IPS-NIHi11 (cell line): ENCODE results near the gene TNIP1.

ENCODE experiments used
- DNase-seq: peaks from one replicate; pipeline ENCODE4 v3.0.0; 2012; ENCODE audit warnings: mixed read lengths, low spot score

Gene TNIP1

DNA sequence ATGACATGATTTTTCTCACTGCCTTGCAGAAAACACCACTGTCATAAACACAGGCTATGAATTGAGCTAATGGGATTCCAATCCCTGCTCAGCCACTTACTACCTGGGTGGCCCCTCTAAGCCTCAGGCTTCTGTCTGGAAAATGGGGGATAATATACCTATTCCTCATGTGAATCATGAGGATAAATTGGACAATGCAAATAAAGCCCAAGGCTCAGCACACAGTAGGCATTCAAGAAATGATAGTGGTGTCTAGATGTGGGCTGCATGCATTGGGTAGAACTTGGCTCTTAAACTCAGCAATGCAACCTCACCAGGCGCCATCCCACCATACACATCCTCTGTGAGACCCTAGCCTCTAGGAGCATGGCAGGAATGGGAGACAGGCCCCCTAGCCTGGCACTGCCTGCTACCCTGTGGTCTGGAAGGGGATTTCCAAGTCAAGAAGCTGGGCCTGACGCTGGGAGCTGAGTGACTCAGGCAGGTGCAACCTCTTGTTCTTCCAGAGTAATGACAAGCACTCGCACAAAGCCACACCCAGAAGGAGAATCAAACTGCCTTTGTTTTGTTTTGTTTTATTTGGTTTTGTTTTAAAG, 2.3 kb upstream of the TNIP1 start:
- no peak for DNase-seq

DNA sequence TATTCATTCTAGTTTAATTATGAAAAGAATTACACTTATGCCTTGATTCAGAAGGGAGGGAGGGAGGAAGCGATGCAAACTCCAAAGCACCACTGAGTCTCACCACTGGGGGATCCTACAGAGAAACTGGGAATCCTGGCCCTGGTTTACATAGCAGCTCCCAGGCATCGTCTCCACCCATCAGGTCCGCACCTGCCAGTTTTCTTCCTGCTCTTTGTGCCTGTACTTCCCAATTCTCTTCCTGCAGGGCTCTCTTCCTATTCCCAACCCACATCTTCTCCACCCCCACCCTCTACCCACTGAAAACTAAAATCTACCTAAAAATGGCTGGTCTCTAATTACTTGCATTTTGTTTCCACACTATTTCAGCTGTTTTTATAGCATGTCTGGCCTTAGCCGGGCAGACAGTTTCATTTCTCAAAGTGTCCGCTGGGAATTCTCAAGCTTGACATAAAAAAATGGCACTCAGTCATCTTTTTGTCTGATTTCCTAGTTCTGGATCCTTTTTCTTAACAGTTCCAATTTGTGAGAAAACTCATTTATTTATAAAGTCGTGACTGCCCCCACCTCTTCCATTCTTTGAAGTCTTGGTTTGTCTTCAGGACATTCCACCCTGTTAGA, 1.6 kb upstream of the TNIP1 start:
- DNase-seq: peak; percentile 64

DNA sequence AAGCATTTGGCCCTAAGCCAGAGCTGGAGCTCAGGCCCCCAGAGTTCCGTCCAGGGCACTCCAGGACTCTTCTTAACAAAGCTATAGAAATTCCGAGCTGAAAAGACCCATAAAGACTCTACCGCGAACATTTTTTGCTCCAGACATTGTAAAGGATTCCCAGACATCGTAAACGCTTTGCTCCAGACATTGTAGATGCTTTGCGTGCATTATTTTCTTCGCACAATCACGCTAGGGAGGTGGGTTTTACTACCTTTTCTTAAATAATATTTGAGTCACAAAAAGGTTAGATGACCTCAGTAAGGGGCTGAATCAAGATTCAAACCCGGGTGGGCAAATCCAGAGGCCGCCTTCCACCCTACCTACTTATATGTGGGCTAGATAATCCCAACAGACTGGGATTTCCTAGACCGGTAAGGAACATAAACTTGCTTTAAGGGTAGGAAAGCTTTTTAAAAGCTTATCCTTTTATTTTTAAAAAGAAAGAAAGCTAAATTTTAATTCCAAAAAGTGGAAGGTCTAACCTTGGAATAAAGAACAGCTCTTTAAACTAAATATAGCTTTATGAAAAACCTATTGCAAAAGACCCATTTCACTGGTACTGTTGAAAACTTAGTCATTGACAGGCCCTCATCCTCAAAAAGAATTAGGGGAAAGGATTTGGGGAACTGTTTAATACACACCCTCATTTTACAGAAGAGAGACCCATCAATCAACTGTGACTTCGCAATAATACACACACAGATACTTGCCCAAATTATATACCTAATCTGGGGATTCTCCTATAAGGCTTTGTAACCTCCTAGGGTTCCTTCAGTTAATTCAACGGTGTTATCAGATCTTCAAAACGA, 822 bp upstream of the TNIP1 start:
- DNase-seq: no peak

DNA sequence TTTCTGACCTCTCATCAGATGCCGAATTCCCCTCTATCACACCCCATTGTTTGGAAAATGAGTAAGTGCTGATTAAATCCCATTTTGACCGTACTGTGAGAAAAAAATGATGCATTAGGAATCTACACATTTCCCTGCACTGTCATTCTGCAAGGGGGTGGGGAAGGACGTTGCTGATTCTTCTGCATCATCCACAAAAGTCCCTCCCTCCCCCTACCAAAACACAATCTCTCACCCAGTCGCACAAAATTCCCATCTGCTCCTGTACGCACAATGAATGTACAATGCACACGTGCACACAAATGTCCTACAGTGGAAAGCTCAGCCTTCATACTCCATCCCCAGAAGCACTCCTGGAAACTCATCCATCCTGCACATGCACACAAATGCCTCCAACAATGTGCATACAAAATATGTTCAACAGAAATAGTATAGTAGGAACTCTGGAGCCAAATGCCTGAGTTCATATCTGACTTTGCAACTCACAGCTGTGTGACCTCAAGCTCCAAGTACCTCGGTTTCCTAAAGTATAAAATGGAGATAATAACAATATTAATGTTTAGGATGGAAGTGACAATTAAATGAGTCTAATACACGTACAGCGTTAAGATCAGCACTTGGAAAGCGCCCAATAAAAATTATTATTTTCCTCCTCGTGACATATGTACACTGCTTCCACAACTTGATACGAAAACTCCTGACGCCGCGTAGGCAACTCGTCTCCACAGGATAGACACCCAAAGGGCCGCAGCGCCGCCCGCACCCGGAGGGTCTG, 809 bp downstream of the TNIP1 start:
- no peak for DNase-seq

DNA sequence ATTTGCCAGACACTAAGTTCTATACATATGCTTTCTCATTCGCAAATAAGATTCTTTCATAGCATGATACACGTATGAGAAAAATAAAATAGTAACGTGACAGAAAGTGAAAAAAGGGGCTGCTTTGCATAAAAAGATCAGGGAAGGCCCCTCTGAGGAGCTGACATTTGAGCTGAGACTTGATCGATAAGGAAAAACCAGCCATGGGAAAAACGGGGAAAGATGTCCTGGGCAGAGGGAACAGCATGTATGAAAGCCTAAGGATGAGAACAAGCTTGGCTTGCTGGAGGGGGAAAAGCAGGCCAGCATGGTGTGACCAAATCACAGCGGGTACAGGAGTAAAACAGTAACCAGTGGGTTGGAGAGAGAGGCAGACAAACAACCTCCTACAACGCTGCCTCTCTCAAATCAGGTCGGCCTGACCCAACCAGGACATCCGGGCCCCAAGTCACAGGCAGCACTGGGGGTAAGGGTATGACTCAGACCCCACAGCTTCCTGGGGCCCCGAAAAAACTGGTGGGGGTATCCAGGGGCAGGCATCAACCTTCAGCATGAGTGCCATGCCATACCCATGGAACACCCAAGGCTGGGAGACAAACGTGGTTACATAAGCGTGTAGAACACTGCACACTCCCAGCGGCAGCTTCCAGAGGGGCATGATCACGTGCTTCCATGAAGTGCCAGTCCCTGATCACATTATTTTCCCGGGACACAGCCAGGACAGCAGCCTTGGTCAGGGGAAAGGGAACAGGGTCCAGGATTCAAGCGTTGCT, 2.2 kb downstream of the TNIP1 start:
- DNase-seq: no peak

DNA sequence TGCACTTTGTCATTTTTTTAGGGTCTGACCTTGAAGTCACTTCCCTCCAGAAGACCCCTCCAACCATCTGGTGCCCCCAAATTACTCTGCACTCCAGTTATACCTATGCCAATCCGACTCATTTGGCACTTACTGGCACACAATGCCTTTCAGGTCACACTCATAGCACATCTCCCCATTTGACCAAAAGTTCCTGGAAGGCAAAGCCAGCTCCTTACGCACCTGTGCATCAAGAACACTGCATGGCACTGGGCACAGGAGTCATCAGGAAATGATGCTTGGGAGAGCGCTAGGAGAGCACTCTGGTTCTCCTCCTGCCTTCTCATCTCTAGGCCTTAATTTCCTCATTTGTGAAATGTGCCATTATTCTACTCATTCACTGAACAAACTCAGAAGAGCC, 2.9 kb downstream of the TNIP1 start:
- DNase-seq: no peak

DNA sequence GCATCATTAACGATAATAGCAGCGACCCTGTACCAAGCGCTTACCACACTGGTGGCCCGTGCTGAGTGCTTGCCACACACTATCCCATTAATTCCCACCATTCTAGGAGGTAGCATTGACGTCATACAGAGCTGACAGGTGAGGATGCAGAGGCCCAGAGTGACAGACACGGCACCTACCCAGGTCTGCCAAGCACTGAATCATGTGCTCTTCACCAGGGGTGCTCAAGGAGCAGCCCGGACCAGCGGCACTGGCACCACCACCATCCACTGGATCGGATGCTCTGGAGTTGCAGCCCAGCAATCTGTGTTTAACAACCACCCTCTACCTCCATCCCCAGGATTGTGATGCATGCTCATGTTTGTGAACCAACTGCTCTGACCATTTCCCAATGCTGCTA, 3.4 kb downstream of the TNIP1 start:
- no peak for DNase-seq

DNA sequence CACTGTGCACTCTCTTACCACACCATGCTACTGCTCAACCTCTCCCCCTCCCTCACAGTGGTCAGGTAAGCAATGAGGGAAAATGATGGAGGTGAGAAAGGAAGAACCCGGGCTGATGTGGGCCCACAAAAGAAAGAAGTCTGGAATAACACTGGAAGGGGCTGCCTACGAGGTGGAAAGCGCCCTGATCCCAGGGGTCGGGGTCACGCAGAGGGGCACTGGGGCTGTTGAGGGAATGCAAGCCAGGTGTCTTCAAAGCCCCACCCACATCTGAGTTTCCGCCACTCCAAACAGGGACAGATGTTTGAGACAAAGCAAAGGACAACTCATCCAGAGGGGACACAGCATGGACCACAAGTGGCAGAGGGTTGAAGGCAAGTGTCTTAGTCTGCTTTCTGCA, 4.2 kb downstream of the TNIP1 start:
- DNase-seq: no peak

DNA sequence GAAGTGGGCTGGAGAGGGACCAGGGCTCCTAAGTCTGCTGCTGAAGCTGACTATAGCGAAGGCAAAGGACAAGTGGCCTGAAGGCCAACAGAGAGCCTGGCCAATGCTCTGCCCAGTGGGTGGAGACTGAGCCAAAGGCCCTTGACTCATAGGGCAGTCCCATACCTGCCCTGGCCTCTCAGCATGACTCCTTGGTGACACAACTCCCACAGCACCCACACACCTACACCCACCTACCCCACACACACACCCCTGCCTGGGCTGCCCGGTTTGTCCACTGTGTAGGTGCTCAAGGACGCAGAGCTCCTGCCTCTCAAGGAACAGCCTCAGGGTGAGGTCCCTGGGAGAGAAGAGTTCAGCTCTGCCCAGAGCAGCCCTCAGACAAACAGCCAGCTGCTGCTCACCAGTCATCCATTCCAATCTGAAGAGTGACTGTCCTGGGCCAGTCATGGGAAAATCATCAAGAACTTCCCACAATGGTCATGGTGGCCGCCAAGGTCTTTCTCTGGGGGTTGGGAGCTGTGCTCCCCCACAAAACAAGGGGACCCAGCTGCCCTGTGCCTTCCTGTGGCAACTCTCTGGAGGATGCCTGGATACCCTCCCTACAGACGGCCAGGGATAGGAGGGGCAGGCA, 5.0 kb downstream of the TNIP1 start:
- DNase-seq: no peak

DNA sequence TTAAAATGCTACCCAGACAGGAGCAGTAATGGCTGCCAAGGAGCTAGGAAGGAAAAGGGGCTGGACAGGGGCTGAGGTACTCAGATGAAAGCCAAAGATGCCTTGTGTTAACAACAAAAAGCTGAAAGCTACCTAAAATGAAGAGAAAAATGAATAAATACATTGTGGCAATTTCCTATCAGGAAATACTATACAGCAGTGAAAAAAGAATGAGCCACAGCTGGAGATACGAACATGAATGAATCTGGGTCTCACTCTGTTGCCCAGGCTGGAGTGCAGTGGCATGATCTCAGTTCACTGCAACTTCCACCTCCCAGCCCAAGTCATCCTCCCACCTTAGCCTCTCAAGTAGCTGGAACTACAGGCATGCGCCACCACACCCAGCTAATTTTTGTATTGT, 6.3 kb downstream of the TNIP1 start:
- no peak for DNase-seq

DNA sequence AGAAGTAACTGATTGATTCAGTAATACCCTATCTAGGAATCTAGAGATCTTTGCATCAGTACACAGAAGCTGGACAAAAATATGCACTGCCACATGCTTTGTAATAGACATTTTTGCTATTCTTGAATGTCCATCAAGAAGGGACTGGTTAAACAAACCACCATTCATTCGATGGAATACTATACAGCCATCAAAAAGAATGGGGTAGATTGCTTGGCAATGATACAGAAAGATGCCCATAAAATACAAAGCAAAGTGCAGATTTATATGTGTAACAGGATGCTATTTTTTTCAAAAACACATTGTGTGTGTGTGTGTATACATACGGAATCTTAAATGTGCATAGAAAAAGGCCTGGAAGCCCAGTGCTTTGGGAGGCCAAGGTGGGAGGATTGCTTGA, 7.6 kb downstream of the TNIP1 start:
- no peak for DNase-seq

DNA sequence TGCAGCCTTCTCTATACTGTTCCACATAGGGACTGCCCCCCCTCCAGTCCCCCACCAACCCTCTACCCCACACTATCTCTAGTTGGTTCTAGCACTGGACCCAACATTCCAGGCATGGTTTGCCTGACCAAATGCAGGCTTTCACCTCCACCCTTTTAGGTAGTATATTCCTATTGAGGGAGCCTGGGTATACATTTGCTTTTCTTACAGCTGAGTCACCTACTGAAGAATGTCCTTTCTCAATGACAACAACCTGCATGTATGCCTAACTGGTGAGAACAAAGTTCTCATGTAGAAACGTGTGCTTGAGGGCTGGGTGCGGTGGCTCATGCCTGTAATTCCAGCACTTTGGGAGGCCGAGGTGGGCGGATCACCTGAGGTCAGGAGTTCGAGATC, 8.2 kb downstream of the TNIP1 start:
- DNase-seq: no peak

DNA sequence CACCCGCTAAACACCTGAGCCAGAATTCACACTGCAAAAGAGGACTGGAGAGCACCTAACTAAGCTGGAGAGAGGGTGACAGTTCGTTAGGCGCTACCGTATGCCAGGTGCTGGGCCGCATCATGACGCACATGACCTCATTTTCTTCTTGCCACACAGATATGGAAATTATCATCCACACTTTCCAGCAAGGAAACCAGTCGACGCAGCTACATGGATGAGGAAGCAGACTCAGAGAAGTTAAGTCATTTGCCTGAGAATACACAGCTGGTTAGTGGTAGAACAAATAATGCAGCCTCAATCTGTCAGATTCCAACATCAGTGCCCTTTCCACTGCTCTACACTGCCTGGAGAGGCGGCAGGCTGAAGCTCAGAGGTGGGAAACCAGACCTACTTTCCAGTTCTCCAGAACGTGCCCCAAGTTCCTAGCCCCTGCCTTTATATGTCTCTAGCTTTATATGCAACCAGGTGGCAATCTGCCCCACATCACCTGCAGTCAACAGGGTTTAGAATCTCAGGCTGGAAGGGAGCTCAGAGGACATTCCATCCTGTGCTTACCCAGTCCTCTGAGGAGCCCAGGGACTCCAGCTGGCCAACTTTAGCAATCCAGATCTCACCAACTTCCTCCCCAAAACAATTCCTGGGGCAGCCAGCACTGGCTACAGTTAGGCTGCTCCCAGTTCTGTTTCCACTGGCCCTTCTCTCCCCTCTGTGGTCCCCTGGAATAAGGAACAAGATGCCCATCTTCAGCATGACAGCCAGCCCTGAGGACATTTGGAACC, 8.8 kb downstream of the TNIP1 start:
- no peak for DNase-seq

DNA sequence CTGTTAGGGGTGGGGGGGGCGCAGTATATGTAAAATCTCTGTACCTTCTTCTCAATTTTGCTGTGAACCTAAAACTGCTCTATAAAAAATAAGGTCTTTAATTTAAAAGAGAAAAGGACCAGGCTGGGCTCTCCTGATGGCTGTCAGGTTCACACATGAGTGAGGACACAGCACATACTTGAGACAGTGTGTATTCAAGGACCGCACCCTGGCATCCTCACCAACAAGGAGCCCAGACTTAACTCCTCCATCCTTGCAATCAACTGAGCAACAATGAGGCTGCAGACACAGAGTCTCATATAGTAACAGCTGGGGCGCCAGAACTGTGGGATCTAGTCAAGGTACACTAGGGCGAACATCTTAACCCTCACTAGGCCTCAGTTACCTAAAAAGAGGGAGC, 9.8 kb downstream of the TNIP1 start:
- no peak for DNase-seq

DNA sequence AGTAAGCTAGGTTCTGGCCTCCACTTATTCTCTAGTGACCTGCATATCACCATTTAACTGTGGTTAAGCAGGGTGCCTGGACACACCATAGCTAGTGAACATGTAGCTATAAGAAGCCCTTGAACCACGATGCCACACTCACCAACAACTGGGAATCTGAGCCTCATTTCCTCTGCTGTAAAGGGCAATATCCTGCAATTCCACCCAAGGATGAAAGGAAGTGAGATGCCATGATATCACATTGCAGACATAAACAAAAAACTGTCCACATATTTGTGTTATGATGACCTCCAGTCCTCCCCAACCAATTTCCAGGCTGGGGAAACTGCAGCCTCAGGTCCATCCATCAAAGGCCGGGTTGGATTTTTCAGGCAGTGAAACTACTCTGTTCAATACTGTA, 10.4 kb downstream of the TNIP1 start:
- no peak for DNase-seq

DNA sequence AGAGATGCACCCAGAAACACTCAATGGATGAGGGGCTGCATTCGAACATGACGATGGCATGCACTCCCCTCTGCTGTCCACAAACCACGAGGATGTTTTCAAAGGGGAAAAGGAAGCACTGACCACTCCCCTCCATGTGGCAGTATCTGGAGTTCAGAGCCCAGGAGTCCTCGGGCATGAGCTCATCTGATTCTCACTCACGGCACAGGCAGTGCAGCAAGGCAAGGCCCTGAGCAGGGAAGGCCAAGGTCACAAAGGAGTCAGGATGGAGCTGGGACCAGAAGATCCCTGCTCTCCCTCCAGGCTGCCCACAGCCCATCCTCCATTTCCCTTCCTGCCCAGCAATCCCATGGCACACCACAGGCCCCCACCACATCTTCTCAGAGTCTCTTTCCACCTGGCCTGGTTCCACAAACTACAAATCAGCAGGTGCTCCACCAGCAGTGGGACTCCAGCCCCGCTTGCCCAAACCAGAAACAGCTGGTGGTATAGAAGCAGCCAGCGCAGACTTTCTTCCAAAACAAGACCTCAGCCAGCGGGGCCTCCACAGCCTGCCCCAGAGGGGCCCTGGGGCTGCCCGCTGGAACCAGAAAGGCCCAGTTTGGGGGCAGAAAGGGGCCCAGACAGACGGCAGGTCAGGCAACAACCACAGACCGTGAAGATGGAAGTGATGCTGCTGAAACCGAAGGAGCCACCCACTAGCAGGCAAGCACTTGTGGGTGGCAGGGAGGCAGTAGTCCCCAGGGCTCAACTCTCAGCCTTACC, 12.2 kb downstream of the TNIP1 start:
- DNase-seq: no peak

DNA sequence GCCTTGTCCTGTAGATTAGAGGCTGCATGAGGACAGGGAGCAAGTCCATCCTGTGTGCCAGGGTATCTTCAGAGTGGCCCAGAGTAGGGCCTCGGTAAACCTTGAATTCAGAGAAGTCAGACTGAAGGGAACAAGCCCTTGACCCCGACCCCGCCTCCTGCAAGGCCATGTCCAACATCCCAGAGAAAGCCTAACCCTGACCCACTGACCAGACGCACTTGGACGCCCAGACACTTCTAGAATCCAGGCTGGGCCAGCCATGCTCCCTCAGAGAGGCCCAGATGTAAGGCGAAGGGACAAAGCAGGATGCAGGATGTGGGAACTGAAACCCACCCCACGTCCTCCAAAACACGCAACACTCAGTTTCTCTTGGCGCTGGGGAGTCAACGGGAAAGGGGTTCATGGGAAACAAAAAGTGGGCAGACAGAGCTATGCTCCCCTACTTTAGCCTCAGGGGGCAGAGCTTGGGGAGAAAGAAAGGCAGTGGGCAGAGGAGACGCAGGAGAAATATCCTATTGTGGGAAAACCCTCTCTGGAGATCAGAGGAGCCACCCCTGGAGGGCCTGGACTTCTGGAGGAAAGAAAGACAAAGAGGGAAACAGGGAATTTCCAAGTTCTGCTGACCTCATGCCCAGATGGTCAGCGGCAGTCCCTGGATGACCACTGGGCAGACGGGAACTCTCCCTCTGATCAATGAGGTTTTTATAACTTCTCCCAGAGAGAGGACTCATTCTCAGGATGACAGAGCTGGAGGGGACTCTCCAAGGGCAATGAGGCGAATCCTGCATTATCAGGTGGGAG, 13.0 kb downstream of the TNIP1 start:
- no peak for DNase-seq

DNA sequence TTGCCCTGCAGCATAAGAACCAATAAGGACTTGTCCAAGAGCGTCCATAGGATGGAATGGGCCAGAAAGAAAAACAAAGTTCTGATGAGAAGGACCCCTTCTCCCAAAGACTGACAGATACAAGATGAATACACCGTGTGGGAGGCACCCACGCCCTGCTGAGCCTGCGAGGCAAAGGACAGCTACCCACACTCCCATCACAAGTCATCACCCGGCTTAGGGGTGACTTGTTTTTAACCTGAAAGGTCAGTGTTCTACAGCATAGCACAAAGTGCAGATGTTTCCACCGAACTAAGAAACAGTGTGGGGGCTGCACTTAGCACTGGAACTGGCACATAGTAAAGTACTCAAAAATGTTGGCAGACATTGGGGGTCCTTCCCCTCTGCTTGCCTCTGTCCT, 13.9 kb downstream of the TNIP1 start:
- no peak for DNase-seq

DNA sequence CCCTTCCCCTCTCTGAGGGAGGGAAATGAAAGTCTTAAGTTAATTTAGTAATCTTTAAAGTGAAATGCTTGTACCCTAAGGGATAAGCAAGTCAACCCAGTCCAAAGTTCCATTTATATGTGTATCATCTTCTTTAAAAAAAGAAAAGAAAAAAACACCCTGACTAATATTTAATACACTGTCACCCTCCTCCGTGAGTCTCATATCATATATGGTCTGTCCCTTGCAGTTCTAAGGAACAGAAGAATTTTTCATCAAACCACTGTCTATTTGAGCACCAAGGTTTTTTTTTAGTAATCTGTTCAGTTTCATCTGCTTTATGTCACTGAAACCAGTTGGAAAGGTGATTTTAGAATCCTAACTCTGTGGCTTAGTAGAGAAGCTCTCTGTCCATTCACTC, 15.2 kb downstream of the TNIP1 start:
- no peak for DNase-seq
